ENCODE results near the gene EEF1AKMT1. TPM values are rescaled to one million over a fixed set of nuclear protein-coding genes. Genes with fewer than 3 reads are reported as not detected.
"Not testable (repeated sequence)": the region's sequence is repeated elsewhere in the genome, so short reads cannot be mapped to it uniquely, and the experiment has no call there.

Gene EEF1AKMT1
- total RNA-seq, 4 donors from 2014 or later = 1.4 to 3.6 (median 2.2) TPM; not detected in 1

DNA sequence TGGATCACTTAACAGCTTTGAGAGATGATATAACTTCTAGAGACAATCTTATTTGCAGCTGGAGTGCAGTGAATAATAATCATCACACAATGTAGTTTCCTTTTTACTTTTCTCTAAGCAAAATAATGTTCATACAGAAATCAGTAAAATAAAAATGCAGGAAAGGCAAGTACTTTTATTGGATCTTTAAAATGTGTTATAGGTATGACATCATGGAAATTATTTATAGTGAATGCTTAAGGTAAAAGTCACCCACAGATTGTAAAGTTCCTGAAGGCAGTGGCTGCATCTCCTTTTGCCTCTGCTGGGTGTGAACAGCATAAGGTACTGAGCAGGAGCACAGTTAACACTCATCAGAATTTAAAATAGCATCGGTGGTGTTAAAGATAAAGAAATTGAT, 87.6 kb downstream of the EEF1AKMT1 start:
- Histone ChIP-seq H3K27me3 (no peaks in the 10 kb centered on the region), H3K4me3 (no peak overlapping the region), H3K27ac (no peak overlapping the region), H3K36me3 (peaks cover 0 to 7% (median 0%) of the 10 kb centered on the region in 3 donors), H3K4me1 (no peaks in the 10 kb centered on the region), H3K9me3 (no peaks in the 10 kb centered on the region)
- TF ChIP-seq, protein P1, sequence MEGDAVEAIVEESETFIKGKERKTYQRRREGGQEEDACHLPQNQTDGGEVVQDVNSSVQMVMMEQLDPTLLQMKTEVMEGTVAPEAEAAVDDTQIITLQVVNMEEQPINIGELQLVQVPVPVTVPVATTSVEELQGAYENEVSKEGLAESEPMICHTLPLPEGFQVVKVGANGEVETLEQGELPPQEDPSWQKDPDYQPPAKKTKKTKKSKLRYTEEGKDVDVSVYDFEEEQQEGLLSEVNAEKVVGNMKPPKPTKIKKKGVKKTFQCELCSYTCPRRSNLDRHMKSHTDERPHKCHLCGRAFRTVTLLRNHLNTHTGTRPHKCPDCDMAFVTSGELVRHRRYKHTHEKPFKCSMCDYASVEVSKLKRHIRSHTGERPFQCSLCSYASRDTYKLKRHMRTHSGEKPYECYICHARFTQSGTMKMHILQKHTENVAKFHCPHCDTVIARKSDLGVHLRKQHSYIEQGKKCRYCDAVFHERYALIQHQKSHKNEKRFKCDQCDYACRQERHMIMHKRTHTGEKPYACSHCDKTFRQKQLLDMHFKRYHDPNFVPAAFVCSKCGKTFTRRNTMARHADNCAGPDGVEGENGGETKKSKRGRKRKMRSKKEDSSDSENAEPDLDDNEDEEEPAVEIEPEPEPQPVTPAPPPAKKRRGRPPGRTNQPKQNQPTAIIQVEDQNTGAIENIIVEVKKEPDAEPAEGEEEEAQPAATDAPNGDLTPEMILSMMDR (IDR thresholded peaks at IDR 0.05) = no peak
- no peak for TF ChIP-seq POLR2A (IDR thresholded peaks at IDR 0.05)
- no peak for DNase-seq

DNA sequence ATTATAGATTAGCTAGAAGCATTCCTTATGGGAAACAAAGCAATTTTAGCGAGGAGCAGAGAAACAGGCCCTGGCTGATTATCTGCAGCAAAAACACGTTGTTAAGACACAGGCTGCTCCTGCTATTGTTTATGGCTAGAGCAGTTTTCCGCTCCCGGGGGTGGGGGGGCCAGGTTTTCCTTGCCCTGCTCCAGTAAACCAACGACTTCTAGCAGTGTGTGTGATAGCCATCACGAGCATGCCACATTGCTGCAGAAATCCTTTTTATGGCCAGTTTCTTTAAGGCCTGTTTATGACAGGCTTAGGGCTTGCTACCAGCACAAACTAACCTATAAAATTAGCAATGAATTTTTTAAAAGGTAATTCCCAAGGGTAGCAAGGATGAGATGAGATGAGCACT, 88.7 kb downstream of the EEF1AKMT1 start:
- Histone ChIP-seq H3K9me3 (no peaks in the 10 kb centered on the region), H3K4me1 (no peaks in the 10 kb centered on the region), H3K27ac (no peak overlapping the region), H3K4me3 (no peak overlapping the region), H3K27me3 (no peaks in the 10 kb centered on the region), H3K36me3 (no peaks in the 10 kb centered on the region)
- TF ChIP-seq POLR2A (IDR thresholded peaks at IDR 0.05) = no peak
- TF ChIP-seq, protein P1 (IDR thresholded peaks at IDR 0.05) = no peak
- no peak for DNase-seq

DNA sequence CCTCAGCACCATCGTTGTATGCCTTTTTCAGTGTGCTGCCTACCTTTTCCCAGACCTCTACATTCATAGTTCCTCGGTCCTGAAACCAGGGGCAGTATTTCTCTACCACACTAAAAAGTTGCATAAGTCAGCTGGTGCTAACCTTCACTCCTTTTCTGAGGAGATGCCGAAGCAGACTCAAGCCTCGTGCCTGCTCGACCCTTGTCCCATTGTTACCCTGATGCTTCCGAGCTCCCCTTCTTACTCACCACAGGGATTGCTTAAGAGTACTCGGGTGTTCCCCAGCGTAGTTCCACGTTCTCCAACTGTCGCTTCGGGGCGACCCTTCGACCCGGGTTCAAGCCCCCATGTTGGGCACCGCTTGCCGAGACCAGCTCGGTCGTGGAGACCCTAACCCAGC, 89.2 kb downstream of the EEF1AKMT1 start:
- H3K27me3 ChIP-seq = no peaks in the 10 kb centered on the region
- H3K27ac ChIP-seq = no peak overlapping the region
- H3K9me3 ChIP-seq = no peaks in the 10 kb centered on the region
- no peaks in the 10 kb centered on the region for H3K36me3 ChIP-seq
- DNase-seq = no peak
- H3K4me1 ChIP-seq = no peaks in the 10 kb centered on the region
- no peak for TF ChIP-seq POLR2A (IDR thresholded peaks at IDR 0.05)
- TF ChIP-seq, protein P1 (IDR thresholded peaks at IDR 0.05) = no peak
- no peak overlapping the region for H3K4me3 ChIP-seq

DNA sequence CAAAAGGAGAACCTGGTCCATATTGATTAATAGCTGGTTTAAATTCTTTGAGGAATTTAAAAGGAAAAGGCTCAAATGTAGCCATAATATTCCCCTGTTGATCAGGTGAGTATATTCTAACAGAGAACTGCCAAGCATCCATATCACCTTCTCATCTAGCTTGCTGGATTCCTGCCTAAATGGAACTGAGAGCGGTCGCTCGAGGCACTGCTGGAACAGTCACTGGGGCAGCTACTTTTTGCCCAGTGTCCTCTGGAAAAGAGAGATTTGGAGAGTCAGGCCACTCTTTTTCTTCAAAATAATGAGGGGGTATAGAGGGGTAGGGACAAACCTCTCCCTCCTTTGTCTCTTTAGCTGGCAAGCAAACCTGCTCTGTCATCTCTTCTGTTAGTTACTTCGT, 89.7 kb downstream of the EEF1AKMT1 start:
- no peak overlapping the region for H3K4me3 ChIP-seq
- no peak overlapping the region for H3K27ac ChIP-seq
- no peaks in the 10 kb centered on the region for H3K36me3 ChIP-seq
- no peaks in the 10 kb centered on the region for H3K4me1 ChIP-seq
- no peaks in the 10 kb centered on the region for H3K9me3 ChIP-seq
- no peak for DNase-seq
- no peaks in the 10 kb centered on the region for H3K27me3 ChIP-seq
- no peak for TF ChIP-seq POLR2A (IDR thresholded peaks at IDR 0.05)
- TF ChIP-seq, protein P1 (IDR thresholded peaks at IDR 0.05) = no peak

DNA sequence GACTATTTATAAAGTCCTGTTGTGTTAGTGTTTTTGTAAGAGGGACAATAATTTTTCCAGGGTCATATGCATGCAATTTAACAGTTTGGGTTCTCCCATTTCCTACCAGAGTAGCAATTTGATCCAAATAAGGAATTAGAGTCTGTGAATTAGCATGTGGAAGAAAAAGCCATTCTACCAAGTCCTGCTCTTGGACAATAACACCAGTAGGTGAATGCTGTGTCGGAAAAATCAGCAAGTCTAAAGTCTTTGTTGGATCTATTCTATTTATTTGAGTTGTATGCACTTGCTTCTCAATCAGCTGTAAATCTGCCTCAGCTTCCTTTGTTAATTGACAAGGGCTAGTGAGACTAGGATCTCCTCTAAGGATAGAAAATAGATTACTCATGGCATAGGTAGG, 91.7 kb downstream of the EEF1AKMT1 start:
- TF ChIP-seq, protein P1 (IDR thresholded peaks at IDR 0.05) = no peak
- no peak for TF ChIP-seq POLR2A (IDR thresholded peaks at IDR 0.05)
- H3K4me1 ChIP-seq = no peaks in the 10 kb centered on the region
- no peak for DNase-seq
- H3K4me3 ChIP-seq = no peak overlapping the region
- H3K27ac ChIP-seq = no peak overlapping the region
- H3K9me3 ChIP-seq = no peaks in the 10 kb centered on the region
- no peaks in the 10 kb centered on the region for H3K36me3 ChIP-seq
- no peaks in the 10 kb centered on the region for H3K27me3 ChIP-seq

DNA sequence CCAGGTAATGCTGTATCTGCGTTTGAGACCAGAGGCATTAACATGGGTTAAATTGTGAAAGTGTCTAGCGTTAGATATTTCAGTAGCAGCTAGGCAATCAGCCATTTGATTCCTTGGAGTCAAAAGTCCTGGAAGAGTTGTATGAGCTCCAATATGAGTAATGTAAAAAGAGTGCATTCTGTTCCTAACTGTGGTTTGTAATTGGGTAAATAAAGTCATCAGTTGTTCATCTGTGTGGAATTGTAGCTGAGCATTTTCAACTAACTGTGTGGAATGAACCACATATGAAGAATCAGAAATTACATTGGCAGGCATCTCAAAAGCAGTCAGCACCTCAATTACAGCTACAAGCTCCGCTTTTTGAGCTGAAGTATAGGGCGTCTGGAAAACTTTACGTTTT, 92.3 kb downstream of the EEF1AKMT1 start:
- not testable (repeated sequence) for H3K36me3 ChIP-seq, H3K27me3 ChIP-seq, H3K4me1 ChIP-seq, H3K27ac ChIP-seq, H3K9me3 ChIP-seq, DNase-seq, H3K4me3 ChIP-seq

Data from Peyer's patch (tissue), 4 donors.